Dermis microvascular lymphatic vessel endothelial cell (primary cell): ENCODE measurements around the gene PTPRS. TPM values are rescaled to one million over a fixed set of nuclear protein-coding genes. Genes with fewer than 3 reads are reported as not detected.
"Not testable (repeated sequence)": the region's sequence is repeated elsewhere in the genome, so short reads cannot be mapped to it uniquely, and the experiment has no call there.

Experiments
- DNase-seq, 2 donors: peaks; one replicate each; pipeline versions ENCODE4 v3.0.0 to v3.0.0-alpha.2; 2010; ENCODE audit warnings: low read depth in 2 of 2
- total RNA-seq: library from RNA; depleted of rRNA; stranded (reverse); fragments of >200 nt; gene quantifications from 2 replicates; pipeline ENCODE4 v1.2.1, GENCODE V29; 2014

PTPRS gene
- total RNA-seq, 1 donor from 2014 or later: 20.5 TPM

DNA sequence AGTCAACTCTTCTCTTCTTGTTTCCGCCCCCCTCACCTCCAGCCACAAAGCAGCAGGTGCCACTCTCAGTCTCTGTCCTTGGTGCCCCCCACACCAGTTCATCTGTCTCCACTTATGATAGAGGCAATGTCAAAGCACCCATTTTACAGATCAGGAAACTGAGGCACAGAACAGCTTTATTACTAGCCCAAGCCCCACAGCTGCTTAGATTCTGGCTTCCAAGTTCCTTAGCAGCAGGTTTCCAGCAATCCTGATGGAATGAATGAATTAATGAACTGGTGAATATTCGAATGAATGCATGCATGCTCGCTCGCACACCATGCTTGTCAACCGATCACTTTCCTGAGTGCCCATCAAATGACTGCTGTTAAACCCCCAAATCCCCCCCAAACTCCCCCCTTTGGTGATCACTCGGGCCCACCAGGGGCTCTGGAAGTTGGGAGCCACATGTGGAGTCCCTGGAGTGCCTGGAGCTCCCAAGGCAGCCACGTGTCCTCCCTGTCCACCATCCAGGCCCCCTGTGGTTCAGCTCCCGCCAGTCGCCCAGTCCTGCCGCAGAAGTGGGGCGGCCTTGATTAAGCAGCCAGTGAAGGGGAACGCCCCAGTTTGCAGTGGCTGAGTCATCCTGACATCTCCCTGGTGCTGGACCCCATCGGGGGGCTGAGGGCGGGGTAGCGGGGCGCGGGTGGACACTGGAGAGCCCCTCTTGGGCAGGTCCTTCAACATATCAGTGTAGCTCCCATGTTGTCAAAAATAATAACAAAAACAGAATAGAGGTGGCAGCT is 6.8 kb downstream of the PTPRS start:
- no peak for DNase-seq

DNA sequence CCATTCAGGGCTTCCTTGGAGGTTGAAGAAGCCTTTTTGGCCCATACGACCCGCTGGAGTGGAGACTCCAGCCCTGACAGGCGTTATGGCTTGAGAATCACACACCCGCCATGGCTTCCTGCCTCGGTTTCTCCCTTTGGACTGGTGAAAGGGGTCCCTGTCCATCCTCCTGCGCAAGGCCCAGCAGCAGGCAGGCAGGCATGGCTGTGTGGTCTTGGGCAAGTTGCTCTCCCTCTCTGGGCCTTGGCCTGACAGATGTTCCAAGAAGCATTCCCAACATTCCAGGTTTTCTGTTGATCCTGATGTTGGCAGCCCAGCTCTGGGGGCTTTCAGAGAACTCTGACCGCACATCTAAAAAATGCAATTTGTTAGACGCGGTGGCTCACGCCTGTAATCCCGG is 8.1 kb downstream of the PTPRS start:
- no peak for DNase-seq

DNA sequence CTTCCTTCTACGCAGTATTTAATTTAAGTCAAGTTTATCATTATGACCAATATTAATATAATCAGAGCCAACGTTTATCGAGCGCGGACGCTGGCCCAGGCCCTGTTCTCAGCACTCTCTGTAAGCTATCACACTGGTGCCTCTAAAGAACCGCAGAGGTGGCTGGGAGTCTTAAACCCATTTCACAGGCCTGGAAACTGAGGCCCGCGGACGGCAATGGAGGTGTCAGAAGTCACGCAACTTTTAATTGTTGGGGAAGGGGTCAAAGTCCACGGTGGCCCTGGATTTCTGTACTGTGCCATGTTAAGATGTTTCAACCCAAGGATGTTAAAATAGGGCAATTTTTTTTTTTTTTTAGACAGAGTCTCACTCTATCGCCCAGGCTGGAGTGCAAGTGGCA is 8.8 kb downstream of the PTPRS start:
- no peak for DNase-seq

DNA sequence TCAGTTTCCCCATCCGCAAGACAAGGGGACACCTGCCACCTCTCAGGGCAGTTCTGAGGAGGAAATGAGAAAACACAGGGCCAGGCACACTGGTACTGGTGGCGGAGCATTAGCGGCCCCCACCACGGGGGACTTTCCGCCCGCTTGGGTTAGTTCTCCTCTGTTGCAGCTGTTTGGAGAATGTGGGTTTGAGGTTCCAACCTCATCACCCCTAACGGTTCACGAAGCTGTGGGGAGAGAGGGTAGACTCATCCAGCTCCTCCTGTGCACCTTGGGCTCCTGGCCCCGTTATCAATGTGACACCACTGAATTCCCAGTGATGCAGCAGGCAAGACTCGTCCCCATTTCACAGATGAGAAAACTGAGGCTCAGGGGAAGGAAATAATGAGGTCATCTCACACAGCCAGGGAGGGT is 10.3 kb downstream of the PTPRS start:
- DNase-seq: no peak

DNA sequence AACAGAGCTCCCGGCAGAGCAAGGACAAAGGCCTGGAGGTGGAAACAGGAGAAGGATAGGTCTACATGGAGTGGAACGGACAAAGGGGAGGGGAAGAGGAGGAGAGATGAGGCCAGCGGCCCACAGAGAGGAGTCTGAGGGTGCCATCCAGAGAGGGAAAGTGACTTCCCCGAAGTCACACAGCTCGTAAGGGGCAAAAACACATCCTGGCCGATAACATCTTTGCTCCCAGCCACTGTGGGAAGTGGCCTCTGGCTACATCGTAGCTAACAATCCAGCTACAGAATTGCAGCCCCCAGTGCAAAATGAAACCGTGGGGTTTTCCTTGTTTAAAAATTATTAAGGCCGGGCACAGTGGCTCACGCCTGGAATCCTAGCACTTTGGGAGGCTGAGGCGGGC is 11.5 kb downstream of the PTPRS start:
- DNase-seq: no peak

DNA sequence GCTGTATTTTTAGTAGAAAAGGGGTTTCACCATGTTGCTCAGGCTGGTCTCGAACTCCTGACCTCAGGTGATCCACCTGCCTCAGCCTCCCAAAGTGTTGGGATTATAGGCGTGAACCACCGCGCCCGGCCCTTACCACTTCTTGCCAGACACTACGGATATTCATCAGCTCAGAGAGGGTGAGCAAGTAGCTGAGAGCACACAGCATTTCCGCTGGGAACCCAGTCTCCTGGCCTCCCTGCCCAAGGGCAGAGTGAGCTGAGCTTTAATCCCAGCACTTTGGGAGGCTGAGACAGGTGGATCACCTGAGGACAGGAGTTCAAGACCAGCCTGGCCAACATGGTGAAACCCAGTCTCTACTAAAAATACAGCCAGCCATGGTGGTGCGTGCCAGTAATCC is 12.2 kb downstream of the PTPRS start:
- not testable (repeated sequence) for DNase-seq

DNA sequence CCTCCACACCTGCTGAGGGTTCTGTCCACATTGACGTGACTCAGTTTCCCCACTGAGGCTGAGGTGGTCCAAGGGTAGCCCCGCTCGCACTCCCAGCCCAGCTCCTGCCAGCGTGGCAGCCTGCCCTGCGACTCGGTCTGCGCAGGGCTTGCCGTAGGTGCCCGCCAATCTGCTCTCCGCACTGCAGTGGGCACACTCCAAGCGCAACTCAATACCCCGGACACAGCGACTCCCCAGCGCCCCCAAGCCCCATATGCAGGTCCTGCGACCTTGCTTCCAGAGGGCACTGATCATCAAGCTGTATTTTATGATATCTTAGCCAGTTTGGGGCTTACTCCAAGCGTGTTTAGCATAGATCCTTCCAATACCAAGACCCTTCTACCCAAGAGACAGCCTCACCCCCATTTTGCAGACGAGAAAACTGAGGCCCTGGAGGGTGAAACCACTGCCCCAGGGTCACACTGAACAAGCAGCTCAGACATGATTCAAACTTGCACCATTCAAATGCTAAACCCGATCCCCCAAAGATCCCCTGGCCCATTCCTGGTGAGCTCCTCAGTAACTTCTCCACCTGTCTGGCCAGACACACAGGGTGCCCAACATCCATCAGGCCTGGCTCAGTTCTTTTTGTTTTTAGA is 13.5 kb downstream of the PTPRS start:
- no peak for DNase-seq

DNA sequence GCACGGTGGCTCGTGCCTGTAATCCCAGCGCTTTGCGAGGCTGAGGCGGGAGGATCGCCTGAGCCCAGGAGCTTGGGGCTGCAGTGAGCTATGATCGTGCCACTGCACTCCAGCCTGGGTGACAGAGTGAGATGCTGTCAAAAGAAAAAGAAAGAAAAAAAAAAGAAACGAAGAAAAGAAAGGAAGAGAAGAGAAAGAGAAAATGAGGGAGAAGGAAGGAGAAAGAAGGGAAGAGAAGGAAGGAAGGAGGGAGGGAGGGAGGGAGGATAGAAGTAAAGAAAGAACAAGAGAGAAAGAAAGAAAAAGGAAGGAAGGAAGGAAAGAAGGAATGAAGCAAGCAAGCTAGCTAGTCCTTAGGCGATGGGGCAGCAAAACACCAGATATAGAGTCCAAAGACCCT is 14.1 kb downstream of the PTPRS start:
- DNase-seq: no peak

DNA sequence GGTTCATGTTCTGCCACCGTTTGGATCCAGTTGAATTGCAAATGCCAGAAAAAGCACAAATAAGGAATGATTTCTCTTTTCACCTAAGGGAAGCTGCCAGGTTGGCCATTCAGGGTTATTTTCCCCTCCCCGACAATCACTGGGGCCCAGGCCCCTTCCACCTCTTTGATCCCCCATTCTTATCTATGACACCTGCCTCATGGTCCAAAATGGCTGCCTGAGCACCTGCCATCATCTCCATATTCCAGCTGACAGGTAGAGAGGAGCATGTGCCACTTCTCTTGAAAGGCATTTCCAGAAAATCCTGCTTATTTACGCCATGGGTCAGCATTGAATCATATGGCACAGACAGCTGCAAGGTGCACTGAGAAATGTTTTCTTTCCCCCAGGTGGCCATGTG is 15.7 kb downstream of the PTPRS start:
- no peak for DNase-seq

DNA sequence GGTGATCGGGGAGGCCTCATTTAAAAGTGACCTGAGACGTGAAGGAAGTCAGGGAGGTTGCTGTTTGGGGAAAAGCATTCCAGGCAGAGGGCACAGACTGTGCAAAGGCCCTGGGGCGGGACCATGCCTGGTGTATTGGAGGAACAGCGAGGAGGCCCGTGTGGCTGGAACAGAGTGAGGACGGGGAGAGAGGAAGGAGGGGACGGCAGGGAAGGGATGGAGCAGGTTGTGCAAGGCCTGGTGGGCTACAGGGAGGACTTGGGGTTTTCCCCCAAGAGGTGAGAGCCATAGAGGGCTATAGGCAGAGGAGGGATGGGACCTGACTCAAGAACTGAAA is 17.2 kb downstream of the PTPRS start:
- no peak for DNase-seq

DNA sequence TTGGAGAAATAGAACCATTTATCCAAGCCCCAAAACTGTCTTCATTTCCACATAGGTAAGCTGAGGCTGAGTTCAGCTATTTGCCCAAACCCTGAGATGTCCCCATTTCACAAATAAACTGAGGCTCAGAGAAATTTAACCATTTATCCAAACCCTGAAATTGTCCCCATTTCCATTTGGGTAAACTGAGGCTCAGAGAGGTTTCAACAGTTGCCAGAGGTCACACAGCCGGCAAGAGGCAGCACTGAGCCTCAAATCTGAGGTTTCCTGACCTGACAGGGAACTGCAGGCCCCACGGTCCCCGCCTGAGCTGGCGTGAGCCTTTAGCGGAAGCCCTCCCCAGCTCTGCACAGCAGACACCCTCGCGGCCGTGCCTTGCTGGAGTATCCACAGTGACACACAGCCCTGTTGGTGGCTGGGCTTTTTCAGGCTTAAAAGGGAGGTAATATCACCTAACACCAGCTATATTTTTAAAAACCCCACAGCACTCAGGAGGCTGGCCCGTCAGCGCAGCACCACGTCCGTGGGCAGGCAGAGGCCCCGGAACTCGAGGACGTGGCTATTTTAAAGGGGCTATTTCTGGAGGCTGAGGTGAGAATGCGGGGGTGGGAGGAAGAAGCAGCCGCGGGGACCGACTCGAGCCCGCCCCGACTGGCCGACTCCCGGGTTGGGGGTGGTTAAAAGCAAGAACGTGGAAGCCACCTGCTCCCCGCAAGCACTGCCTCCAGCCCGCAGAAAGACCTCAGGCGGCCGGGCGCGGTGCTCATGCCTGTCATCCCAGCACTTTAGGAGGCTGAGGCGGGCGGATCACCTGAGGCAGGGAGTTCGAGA is 18.5 kb downstream of the PTPRS start:
- no peak for DNase-seq

DNA sequence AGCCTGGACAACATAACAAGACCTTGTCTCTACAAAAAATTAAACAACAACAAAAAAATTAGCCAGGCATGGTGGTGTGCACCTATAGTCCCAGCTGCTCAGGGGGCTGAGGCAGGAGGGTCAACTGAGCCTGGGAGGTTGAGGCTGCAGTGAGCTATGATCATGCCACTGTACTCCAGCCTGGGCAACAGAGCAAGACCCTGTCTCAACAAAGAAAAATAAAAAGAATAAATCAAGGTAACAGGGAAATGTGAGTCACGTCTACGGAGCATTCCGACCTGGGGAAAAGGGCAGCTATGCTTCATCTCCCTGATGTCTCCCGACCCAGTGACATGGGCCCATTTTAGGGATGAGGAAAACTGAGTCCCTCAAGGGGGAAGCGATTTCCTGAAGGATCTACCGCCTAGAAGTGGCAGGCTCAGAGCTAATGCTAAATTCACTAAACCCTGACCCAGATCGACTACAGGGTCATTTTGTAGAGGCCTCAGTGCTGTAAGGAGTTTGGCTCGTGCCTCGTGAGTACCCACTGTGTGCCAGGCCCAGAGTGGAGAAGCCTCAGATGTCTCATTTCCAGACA is 19.5 kb downstream of the PTPRS start:
- DNase-seq: no peak

DNA sequence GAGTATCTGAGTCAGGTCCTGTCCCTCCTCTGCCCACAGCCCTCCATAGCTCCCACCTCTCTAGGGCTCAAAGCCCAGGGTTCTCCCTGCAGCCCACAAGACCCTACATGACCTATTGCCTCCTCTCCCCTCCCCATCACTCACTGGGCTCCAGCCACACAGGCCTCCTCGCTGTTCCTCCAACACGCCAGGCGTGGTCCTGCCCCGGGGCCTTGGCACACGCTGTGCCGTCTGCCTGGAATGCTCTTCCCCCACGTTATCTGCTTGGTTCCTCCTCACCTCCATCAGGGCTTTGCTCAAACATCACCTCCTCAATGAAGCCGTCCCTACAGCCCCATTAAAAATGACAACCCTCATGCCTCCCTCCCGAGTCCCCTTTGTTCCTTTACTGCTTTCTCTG is 21.1 kb downstream of the PTPRS start:
- DNase-seq: no peak

DNA sequence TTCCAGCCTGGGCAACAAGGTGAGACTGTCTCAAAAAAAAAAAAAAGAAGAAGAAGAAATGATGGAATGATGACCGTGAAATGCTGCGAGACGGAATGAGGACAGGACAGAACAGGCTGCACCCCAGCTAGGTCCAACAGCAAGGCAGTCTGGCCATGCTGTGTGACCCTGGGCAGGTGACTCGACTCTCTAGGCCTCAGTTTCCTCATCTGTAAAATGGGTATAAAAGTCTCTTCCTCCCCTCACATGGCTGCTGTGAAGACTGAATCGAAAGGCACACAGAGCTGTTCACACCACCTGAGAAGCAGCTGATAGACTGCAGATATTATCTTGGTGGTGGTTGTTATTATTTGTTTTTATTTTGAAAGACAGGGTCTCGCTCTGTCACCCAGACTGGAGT is 22.3 kb downstream of the PTPRS start:
- no peak for DNase-seq

DNA sequence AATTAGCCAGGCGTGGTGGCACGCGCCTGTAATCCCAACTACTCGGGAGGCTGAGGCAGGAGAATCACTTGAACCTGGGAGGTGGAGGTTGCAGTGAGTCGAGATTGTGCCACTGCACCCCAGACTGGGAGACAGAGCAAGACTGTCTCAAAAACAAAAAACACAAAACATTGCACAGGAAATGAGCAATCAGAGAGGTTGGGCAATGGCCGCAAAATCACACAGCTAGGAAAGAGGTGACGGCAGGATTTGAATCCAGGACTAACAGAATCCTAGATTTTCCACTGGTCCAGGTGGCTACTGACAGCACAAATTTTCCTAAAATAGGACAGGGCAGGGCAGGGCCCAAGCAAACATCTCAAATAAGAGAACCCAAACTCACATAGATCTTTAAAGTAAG is 23.3 kb downstream of the PTPRS start:
- no peak for DNase-seq

DNA sequence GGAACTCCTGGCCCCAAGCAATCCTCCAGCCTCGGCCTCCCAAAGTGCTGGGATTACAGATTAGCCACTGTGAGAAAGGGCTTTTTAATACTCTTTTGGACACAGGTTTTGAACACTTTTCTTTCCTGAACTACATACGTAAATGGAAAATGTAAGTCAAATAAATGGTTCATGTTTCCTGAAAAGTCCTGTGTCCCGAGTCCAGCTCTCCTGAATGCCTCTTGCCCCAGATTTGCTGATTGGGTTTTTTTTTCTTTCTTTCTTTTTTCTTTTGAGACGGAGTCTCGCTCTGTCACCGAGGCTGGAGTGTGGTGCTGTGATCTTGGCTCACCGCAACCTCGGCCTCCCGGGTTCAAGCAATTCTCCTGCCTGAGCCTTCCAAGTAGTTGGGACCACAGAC is 24.5 kb downstream of the PTPRS start:
- peak in 1 of 2 donors; percentile 57 for DNase-seq

DNA sequence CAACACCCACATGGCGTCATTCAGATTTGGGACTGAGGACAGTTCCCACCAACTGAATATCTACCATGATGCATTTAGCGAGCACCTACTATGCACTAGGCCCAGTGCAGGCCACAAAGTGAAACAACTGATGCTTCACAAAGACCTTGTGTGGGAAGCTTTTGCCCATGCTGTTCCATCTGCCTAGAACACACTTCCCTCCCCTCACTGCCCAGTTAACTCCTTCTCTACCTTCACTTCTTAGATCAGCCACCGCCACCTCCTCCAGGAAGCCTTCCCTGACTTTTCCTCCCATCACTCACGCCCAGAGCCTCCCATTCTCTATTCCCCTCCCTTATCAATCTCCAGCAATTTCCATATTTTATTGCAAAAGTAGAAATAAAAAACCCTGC is 25.7 kb downstream of the PTPRS start:
- DNase-seq: no peak

DNA sequence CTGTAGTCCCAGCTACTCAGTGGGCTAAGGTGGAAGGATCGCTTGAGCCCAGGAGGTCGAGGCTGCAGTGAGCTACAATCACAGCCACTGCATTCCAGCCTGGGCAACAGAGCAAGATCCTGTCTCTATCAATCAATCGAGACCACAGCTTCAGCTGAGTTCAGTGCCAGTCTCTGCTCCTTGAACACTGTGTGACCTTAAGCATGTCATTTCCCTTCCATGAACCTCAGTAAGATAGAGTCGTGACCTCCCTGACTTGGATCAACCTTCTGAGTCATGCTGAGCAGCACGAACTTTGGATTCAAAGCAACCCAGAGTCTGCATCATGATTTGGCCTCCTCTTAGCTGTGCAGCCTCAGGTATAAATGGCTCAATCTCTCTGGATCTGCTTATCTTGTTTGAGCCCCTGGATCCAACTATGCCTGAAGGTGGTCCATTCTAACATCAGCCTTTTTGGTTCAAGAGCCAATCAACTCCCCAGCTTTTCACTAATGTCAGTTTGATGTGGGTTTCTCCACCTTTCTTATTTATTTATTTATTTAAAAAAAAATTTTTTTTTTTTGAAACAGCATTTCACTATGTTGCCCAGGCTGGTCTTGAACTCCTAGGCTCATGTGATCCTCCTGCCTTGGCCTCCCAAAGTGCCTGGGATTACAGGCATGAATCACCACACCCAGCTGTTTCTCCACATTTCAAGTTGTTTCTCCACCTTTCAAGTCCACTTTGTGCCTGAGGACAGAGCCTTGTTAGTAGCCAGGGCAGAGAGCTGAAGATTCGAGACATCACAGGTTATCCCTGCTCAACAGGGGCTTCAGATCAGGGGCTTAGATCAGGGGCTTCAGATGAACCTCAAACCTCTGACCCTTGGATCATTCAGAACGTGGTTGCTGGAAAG is 26.4 kb downstream of the PTPRS start:
- DNase-seq: no peak

DNA sequence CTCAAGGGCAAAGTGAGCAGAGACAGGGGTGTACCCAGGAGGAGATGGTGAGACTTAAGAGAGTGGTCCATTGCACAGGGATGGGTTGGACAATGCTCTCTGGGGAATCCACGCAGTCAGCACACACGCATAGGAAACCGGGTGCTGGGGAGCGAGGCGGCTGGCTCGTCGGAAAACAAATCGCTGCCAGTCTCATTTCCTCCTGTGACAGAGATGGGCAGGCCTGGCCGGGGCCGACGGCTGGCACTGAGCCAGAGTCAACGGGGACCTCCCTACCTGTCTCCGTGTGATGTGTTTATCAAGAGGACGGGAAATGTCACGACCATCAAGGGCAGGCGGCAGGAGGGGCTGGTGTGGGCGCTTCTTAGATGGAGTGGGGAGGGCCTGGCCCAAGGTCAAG is 27.3 kb downstream of the PTPRS start:
- peak; percentile 51 to 71 for DNase-seq

DNA sequence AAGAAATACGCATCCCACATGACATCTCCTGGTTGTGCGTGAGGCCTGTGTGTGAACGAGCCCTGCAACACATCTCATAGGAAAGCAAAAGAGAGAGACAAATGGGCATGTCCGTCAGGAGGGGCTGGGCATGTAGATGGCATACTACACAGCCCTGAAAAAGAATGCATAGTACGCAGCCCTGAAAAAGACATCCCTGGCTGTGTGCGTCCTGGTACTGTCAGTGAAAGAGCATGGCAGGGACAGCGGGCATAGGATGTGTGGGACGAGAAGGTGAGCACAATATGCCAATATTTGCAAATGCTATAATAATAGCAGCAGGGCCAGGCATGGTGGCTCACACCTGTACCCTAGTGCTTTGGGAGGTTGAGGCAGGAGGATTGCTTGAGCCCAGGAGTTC is 28.6 kb downstream of the PTPRS start:
- DNase-seq: no peak
